Testis (tissue), 3 donors: ENCODE results near the gene TPRN. TPM values are rescaled to one million over a fixed set of nuclear protein-coding genes. Genes with fewer than 3 reads are reported as not detected.

Source experiments
- DNase-seq: peaks from one replicate; pipeline ENCODE4 v3.0.0-alpha.2; 2019
- H3K27ac ChIP-seq, 2 donors: fragments of 200-600 bp; sonication (generic); one replicate each; pipeline ENCODE4 v1.5.1; 2019
- H3K27me3 ChIP-seq: fragments of 200-600 bp; sonication (generic); one replicate; pipeline ENCODE4 v1.5.1; 2019
- H3K36me3 ChIP-seq: fragments of 200-600 bp; sonication (generic); one replicate; pipeline ENCODE4 v1.5.1; 2017; ENCODE audit warnings: low read depth; ENCODE audit errors: missing control alignments
- H3K4me1 ChIP-seq: fragments of 200-600 bp; sonication (generic); one replicate; pipeline ENCODE4 v1.5.1; 2019
- H3K4me3 ChIP-seq, 2 donors: fragments of 200-600 bp; sonication (generic); one replicate each; pipeline ENCODE4 v1.5.1; 2017 to 2019
- H3K9me3 ChIP-seq: fragments of 200-600 bp; sonication (generic); one replicate; pipeline ENCODE4 v1.5.1; 2017
- POLR2A ChIP-seq: fragments of 450-650 bp; IDR thresholded peaks from one replicate; pipeline ENCODE4 v1.6.1; 2017; ENCODE audit warnings: antibody characterized with exemption, mild to moderate bottlenecking, moderate library complexity
- WGBS, 2 donors: methylation state at CpG; one replicate each; pipeline ENCODE4 v1.1.5; 2018; 5-methylcytosine and 5-hydroxymethylcytosine counted together
- intact Hi-C: fragments of 100-400 bp; cut with DNase I; formaldehyde crosslinking; loops from one replicate; pipeline ENCODE4 v1.15.1; 2023; ENCODE audit warnings: low total_unique reads
- polyA plus RNA-seq: library from polyadenylated mRNA; stranded (reverse); fragments of 350-450 nt; fragmentation: Illumina TruSeq; extraction: RNeasy Lipid Tissue Mini Kit (QIAGEN cat#74804); gene quantifications from one replicate; pipeline ENCODE4 v1.2.3, GENCODE V29; 2014; ENCODE audit warnings: low read depth, low replicate concordance; ENCODE audit not compliant: insufficient read depth
- total RNA-seq, 2 donors: library from RNA; depleted of rRNA; stranded (reverse); fragments of >200 nt; gene quantifications; one replicate each; pipeline ENCODE4 v1.2.3, GENCODE V29; 2016
- TF ChIP-seq, protein P1 (sequence below), 3 experiments: fragments of 450-650 bp in 2 of 3; fragments of 200-600 bp in 1 of 3; sonication (generic) in 1 of 3; IDR thresholded peaks; one replicate each; pipeline ENCODE4 v1.5.1; 2016 to 2019; ENCODE audit warnings: antibody characterized with exemption in 3 of 3, mild to moderate bottlenecking in 2 of 3, moderate library complexity in 1 of 3

TPRN gene
- total and polyA plus RNA-seq, 3 donors from 2014 or later: 17.2 to 35.2 (median 25.9) TPM

DNA sequence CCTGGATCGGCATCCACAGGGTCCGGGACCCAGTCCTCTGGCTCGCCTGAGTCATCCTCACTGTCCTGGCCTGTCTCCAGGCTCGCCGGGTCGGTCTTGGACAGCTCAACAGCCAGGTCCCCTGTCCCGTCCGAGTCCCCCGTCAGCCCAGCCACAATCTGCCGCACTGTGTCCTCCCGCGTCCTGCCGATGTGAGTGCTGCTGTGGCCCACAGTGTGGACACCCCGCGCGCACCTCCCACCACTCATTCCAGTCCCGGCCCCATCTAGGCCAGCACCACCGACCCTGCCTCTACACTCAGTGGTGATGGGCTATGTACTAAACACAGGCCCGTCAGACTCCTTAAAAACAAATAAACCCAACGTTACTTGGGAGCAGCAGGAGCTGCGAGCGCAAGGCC is 18.9 kb downstream of the TPRN start:
- no peak overlapping the region for H3K4me3 ChIP-seq
- H3K36me3 ChIP-seq: no peaks in the 10 kb centered on the region
- TF ChIP-seq POLR2A: no peak
- TF ChIP-seq, protein P1, sequence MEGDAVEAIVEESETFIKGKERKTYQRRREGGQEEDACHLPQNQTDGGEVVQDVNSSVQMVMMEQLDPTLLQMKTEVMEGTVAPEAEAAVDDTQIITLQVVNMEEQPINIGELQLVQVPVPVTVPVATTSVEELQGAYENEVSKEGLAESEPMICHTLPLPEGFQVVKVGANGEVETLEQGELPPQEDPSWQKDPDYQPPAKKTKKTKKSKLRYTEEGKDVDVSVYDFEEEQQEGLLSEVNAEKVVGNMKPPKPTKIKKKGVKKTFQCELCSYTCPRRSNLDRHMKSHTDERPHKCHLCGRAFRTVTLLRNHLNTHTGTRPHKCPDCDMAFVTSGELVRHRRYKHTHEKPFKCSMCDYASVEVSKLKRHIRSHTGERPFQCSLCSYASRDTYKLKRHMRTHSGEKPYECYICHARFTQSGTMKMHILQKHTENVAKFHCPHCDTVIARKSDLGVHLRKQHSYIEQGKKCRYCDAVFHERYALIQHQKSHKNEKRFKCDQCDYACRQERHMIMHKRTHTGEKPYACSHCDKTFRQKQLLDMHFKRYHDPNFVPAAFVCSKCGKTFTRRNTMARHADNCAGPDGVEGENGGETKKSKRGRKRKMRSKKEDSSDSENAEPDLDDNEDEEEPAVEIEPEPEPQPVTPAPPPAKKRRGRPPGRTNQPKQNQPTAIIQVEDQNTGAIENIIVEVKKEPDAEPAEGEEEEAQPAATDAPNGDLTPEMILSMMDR (IDR thresholded peaks at IDR 0.05): no peak
- intact Hi-C loops: no loop called here
- DNase-seq: no peak
- H3K4me1 ChIP-seq: peaks cover 5% of the 10 kb centered on the region
- no peaks in the 10 kb centered on the region for H3K9me3 ChIP-seq
- no peaks in the 10 kb centered on the region for H3K27me3 ChIP-seq
- H3K27ac ChIP-seq: no peak overlapping the region
- 94 to 95% methylated on average over 15 to 22 of the region's 22 CpGs for WGBS, 2 donors

- H3K4me1 ChIP-seq: no peaks in the 10 kb centered on the region
- H3K27ac ChIP-seq: no peak overlapping the region
- DNase-seq: no peak
- no peaks in the 10 kb centered on the region for H3K9me3 ChIP-seq
- TF ChIP-seq, protein P1 (IDR thresholded peaks at IDR 0.05): no peak
- H3K27me3 ChIP-seq: no peaks in the 10 kb centered on the region
- H3K4me3 ChIP-seq: no peak overlapping the region
- intact Hi-C loops: no loop called here
- no peaks in the 10 kb centered on the region for H3K36me3 ChIP-seq
- 95% methylated on average over 4 to 20 of the region's 20 CpGs for WGBS, 2 donors
Measured at GRCh38 chr9:137180491-137180890, 20.1 kb downstream of the TPRN start.

- no peaks in the 10 kb centered on the region for H3K36me3 ChIP-seq
- H3K4me1 ChIP-seq: no peaks in the 10 kb centered on the region
- 90 to 97% methylated on average over 10 to 17 of the region's 17 CpGs for WGBS, 2 donors
Measured at GRCh38 chr9:137179761-137180160, 20.8 kb downstream of the TPRN start.

DNA sequence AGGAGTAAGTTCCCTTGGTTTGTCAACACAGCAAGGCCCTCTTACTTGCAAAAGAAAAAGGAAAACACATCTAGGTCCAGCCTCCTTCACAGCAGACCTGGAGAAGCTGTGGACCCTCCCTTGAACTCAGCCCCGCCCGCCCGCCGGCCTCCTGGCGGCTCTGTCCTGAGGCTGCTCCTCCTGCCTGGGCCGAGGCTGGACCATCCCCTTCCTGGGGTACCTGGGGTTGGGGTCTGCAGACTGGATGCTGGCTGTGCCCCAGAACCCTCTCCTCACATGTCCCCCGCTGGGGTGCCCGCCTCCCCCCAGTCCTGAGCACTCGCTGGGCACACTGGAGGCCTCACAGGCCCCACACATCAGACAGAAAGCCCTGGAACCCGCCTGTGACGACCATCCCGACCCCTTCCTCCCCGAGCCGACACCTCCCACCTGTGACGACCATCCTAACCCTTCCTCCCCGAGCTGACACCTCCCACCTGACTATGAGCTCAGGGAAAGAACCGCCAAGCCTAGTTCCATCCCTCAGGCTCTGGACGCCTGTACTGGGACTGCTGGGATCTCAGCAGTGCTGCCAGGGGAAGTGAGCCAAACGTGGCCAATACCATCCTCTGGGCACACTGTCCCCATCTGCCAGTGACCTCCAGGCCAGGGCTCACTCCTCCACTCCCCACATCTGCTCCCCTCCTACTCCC is 21.5 kb downstream of the TPRN start:
- TF ChIP-seq, protein P1 (IDR thresholded peaks at IDR 0.05): no peak
- no peak for TF ChIP-seq POLR2A
- 91 to 93% methylated on average over 18 to 19 of the region's 19 CpGs for WGBS, 2 donors
- no peak overlapping the region for H3K27ac ChIP-seq
- H3K4me3 ChIP-seq: no peak overlapping the region
- no peak for DNase-seq
- H3K27me3 ChIP-seq: no peaks in the 10 kb centered on the region
- no peaks in the 10 kb centered on the region for H3K9me3 ChIP-seq
- intact Hi-C loops: no loop called here
- no peaks in the 10 kb centered on the region for H3K4me1 ChIP-seq
- no peaks in the 10 kb centered on the region for H3K36me3 ChIP-seq

More at GRCh38 chr9:137179761-137180160, 20.8 kb downstream of the TPRN start:
- no peaks in the 10 kb centered on the region for H3K27me3 ChIP-seq
- no peaks in the 10 kb centered on the region for H3K9me3 ChIP-seq
- intact Hi-C loops: no loop called here
- TF ChIP-seq, protein P1 (IDR thresholded peaks at IDR 0.05): no peak
- TF ChIP-seq POLR2A: no peak
- no peak overlapping the region for H3K27ac ChIP-seq
- H3K4me3 ChIP-seq: no peak overlapping the region
- DNase-seq: no peak
